IPS-NIHi7 (cell line): Measurements from ENCODE around the gene MYO1E.
"Not testable (repeated sequence)": the region's sequence is repeated elsewhere in the genome, so short reads cannot be mapped to it uniquely, and the experiment has no call there.

Experiments
- DNase-seq: peaks from one replicate; pipeline ENCODE4 v3.0.0; 2012; ENCODE audit warnings: mixed read lengths; ENCODE audit errors: extremely low spot score

The MYO1E gene

DNA sequence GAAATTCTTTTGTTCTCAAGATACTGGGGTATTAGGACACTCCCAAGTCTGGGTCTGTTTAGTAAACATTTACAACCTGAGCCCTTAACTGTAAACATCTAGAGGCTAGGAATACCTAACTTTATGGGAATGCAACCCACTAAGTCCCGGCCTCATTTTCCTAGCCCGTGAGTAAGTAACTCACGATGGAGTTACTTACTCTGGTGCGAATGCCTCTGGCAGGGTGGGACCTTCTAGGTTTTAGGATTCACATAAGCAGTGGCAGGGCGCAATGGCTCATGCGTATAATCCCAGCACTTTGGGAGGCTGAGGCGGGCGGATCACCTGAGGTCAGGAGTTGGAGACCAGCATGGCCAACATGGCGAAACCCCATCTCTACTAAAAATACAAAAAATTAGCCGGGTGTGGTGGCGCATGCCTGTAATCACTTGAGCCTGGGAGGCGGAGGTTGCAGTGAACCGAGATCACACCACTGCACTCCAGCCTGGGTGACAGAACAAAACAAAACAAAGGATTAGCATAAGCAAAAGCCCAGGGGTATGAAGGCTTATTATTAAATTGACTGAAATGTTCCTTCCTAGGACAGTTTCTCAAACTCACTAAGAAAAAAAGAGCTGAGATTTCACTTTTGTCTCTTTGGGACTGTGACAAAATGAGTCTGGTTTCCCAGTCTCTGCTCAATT lies 14.7 kb upstream of the MYO1E start:
- DNase-seq: not testable (repeated sequence)

DNA sequence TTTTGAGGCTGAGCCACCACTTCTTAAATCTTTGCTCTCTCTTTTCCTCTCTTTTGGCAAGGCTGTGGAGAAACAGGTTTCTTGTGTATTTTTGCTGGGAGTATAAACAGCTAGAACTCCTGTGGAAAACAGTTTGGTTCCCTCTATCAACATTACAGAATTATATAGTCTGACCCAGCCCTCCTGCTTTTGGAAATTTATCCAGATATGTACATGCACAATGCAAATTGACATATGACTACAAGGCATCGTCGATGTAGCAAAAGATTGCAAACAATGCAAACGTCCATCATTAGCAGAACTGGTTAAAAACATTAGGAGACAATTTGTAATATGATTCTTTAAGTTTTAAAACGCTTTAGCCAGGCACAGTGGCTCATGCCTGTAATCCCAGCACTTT lies 12.5 kb upstream of the MYO1E start:
- no peak for DNase-seq

DNA sequence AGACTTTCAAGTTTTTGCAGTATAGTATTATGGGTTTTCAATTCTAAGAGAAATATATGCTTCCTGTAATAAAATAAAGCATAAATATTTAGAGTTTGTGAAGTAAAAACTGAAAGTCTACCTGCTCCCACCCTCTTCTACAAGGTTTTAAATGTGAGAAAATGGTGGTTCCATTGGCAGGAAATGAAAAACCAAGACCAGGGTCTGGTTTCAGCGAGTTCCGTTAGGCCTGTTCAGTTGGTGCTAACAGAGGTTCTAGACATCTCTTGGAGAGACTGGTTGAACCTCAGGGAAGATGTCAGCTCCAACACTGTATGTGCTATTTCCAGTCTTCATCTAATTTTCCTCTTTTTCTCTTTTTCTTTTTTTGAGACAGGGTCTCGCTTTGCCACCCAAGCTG lies 11.8 kb upstream of the MYO1E start:
- DNase-seq: no peak

DNA sequence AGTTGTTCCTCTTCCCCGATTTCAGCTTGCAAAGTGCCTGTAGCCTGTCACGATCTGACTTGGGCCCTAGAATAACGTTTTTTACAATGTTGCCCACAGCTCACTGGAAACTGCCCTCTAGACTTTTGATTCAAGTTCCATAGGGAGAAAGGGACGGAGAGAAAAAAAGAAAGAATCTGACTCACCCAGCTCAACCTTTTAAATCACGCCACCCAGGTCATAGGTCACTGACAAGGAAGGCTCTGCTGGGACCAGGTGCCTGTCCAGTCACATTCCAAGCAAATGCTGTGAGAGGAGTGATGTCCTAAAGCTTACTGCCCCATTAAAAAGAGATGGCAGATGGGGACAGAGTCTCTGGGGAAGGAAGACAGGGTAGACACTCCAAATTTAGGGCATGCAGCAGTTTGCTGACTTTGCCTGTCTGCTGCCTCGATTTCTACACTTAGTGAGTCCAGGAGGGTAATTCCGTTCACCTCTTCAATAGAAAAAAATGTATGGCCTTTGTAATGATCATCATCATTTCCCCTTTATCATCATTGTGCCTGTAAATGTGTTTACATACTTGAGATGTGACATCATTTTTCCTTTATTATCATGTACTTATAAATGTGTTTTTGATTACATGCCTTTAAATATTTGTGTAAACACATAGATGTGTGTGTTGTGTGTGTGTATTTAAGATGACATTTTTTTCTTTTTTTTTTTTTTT lies 8.4 kb upstream of the MYO1E start:
- DNase-seq: no peak

DNA sequence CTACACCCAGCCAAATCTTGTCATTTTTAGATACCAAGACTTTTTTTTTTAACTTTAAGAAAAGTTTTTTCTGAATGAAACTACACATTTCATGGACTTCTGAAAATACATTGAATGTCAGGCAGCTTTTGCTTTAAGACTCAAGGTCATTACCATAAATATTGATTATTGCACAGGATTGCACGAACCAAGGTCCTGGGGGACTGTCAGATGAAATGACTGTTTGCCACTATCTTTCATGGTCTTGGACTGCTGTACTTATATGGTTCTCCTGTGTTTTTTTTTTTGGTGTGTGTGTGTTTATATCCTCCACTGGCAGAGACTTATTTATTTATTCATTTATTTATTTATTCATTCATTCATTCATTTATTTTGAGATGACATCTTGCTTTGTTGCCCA lies 6.9 kb upstream of the MYO1E start:
- no peak for DNase-seq

DNA sequence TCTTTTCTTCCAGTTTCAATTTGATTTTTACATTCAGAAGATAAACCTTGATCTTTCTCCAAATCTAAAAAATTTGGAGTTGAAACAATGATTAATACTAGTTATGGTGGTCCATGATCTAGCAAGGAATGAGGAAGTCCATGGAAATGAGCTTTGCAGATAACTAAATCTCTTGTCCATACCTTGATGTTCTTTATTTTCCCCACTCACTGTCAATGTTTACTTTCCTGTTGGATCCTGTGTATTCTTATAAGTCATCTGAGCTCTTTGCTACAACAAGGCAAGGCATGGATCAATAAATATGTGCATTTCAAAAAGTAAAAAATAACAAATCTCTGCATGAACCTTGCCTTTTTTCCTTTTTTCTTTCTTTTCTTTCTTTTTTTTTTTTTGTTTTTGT lies 6.2 kb upstream of the MYO1E start:
- no peak for DNase-seq

DNA sequence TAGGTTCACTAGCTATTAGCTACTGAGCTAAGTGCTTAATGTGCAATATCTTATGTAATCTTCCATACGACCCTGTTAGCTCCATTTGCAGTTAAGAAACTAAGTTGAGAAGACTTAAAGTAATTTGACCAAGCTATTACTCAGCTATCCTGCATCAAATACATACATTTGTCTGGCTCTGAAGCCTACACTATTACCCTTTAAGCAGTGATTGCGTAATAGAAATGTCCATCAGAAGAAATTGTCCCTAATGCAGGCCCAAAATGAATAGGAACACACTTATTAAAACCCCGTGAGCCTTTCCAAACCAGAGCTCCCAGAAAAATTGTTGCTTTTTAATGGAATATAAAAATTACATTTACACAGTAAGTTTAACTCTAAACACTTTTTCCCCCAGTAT lies 5.3 kb upstream of the MYO1E start:
- no peak for DNase-seq

DNA sequence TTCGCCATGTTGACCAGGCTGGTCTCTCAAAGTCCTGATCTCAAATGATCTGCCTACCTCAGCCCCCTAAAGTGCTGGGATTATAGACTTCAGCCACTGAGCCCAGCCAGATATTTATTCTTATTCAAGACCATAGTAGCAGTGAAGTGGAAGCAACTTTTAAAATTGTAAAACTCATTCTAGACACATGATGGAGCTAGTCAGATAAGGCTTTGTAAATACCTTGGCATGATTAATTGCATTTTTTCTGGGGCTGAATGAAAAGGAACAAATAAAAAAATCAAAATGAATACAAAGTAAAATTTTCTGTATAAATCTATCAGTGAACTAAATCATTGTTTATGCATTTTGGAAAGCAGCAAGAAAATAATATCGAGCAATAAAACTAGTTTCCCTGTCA lies 4.1 kb upstream of the MYO1E start:
- no peak for DNase-seq

DNA sequence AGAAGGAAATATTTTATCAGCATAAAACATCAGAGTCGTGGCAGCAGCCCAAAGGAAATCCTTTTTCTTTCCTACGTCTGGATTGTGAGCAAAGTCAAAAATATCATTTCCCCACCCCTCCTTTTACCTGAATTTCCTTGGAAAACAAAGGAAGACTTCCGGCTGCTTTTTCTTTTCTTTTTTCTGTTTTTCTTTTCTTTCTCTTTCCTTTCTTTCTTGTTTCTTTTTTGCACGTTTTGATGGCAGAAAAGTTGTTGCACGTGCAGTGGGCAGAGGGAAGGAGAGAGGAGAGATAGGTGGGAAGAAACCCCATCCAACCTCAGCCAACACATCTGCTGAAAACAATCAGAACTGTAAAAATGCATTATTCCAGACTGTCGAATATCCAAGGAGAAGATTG lies 544 bp upstream of the MYO1E start:
- no peak for DNase-seq

DNA sequence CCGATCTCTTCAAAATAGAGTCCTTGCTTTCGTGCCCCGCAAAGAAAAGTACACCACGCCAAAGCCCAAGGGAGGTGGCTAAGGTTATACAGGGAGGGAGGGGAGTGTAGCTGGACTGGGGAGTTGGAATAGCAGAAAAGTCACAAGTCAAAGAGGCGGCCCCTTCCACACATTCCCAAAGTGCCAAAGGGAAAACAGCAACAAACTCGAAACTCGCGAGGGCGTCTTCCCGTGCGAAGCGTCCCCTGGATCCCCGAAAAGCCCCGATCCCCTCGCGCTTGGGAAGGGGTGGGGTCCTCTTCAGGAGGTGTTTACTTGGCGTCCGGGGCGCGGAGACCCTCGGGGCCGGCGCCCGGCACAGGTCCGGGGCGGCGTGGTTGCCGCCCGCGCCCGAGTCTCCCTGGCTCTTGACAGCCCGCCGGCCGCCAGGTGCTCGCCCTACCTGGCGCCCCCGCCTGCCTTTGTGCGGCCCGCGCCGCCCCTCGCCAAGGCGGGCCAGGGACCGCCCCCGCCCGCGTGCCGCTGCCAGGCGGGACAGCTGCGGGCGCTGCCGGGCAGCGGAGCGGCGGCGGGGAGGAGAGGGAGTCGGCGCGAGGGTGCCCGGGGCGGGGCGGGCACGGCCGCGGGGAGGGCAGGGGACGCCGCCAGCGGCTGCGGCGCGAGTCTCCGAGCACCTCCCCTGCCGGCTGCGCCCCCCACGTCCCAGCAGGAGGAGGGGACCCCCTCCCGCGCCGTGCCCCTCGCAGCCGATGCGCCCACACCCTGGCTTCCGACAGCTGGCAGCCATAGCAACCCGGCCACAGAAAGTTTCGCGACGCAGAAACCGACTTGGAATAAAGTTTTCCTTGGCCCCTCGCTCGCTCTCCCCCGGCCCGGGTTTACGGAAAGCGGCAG lies 966 bp downstream of the MYO1E start:
- peak; percentile 76 for DNase-seq

DNA sequence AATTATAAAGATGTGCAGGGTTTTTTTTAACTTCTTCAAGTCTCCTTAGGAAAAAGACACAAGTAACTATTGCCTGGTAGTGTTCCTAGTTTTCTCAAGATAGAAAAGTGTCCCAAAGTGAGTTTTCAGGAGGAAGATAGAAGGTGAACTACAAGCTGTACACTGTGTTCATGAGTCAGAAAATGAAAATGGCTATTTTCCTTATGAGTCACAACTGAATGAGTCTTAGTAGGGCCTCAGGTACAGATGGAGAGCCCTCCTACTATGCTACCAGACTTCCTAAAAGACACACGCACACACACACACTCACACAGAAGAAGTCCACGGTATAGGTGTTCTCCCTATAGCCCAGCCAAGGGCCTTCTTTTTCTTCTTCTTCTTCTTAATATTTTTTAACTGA lies 3.1 kb downstream of the MYO1E start:
- DNase-seq: no peak

DNA sequence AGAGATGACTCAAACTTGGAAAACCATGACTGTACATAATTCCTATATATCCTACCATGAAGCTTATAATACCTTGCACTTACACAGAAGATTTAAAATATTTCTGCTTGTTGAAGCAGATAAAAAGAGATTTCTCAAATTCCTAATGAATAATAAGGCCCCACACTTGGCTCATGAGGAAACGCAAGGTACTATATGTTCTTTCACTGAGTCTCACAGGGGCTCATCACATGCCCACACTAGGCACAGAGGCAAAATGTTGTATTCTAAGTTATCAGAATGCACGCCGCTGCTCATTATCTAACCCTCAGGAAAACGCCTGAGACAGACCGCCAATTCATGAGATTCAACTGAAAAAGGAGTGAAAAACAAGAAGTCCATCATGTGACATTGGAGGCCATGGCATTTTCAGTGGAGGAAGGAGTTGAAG lies 5.6 kb downstream of the MYO1E start:
- no peak for DNase-seq

DNA sequence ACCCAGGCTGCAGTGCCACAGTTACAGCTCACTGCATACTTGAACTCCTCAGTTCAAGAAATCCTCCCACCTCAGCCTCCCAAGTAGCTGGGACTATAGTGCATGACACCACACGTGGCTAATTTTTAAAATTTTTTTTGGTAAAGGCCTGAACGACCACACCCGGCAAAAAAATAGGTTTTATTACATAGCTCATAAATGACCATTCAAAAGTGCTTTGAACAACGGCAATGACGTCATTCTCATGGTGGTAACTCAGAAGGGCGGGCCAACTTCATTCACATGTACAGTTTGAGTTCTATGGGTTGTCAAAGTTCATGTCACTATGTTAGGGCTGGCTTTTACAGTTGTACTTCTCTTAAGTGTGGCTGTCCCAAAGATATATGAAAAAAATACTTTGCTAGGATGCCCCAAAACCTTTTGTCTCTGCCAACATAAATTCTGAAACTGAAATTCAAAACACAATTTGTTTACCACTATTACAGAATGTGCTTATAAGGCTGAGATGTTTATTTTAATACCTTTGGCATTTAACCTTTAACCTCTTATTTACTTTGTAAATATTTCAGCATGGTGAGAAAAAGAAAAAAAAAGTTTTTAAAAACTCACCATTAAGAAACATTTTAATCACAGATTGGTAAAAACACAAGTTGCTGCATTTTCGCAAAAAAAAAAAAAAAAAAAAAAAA lies 6.2 kb downstream of the MYO1E start:
- DNase-seq: no peak

DNA sequence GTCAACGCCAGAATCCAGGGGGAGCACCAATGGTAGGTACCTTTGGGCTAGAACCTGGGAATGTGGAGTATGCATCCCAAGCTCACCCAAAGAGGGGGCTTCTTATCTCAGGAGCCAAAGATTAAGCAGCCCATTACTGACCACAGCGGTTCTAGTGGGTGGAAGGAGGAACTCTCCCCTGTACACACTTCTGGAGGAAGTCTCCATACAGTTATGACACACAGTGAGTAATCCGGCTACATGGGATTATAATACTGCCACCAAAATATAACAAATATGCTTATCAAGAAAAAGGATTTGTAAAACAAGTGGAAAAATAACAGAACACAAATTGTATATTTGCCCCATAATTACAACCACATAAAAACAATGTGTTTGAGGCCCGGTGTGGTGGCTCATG lies 8.4 kb downstream of the MYO1E start:
- no peak for DNase-seq

DNA sequence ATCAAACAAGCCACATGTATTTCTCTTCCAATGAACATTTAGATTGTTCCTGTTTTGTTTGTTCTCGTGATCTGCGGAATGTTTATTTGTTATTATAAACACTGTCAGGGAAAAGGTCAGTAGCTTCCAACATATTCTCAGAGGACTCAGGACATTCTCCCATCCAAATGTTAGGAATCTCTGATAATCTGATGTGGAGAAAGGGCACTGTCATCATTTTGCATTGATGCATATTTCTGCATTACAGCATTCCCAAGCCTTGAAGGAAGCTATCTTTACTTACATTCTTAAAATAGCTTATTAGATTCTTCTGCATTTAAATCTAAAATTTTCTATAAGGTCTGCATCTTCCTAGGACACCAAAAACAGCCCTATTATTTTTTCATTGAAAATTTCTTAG lies 10.3 kb downstream of the MYO1E start:
- DNase-seq: no peak

DNA sequence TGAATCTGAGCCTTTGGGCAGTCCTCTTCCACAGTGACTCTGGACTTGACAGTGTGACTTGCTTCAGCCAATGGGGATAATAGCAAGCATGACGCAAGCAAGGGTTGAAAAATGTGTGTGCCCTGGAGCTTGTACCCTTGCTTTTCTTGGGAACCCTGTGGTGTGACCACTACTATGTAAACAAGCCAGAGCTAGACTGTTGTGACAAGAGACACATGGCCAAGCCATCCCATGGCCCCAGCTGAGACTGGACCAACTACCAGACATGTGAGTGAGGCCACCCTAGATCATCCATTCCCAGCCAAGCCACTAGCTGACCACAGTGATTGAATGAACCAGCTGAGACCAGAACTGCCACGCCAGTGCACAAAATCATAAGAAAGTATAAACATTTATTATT lies 11.8 kb downstream of the MYO1E start:
- DNase-seq: no peak

DNA sequence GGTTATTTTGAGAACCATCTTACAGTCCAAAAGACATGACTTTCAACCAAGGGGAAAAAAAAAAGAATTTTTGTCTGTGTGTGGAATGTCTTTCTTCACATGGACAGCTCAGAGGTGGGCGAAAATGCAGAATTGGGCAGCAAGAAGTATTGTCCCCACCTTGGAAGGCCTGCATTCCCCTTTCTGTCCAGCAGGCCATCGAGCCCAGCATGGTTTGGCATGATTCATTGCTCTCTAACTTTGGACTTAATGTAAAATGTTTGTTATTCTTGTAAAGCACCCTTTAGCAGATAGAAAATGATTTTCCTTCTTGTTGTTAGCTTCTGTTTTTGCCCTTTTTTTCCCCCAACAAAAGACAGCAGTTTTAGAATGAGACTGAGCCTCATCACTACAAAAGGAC lies 12.4 kb downstream of the MYO1E start:
- no peak for DNase-seq

DNA sequence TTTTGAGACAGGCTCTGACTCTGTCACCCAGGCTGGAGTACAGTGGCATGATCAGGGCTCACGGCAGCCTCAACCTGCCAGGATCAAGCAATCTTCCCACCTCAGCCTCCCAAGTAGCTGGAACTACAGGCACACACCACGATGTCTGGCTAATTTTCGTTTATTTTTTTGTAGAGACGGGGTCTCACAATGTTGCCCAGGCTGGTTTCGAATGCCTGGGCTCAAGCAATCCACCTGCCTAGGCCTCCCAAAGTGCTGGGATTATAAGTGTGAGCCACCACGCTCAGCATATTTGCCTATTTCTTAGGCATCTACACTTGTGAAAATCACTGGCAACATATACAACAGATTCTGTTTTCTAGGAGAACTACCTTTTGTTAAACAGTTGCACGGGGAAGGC lies 16.9 kb downstream of the MYO1E start:
- DNase-seq: no peak

DNA sequence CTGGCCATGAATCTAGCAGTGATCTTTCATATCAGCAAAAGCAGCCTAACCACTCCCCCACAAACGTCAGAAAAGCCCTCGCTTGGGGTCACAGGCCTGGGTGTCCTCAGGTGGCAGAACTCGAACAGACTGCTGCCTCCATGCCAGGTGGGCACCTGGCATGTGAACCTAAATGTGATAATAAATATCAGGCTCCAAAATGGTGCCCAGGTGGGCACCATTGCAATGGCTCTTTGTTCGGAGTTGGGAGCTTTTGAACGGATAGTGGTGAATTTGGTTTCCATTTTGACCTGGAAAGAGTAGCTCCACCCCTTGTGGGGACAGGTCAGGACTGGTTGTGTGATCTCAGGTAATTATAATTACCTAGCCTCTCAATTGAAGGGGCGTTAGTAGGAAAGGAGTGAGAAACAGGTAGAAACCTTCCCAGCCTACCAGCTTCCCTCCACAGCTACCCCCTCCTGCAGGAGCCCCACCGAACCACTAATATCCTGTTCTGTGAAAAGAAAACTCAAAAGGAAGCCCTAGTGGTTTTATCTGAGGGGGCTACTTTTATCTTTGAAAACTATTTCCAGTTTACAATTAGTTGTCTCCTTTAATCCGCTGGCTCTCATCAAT lies 18.1 kb downstream of the MYO1E start:
- DNase-seq: peak; percentile 72

DNA sequence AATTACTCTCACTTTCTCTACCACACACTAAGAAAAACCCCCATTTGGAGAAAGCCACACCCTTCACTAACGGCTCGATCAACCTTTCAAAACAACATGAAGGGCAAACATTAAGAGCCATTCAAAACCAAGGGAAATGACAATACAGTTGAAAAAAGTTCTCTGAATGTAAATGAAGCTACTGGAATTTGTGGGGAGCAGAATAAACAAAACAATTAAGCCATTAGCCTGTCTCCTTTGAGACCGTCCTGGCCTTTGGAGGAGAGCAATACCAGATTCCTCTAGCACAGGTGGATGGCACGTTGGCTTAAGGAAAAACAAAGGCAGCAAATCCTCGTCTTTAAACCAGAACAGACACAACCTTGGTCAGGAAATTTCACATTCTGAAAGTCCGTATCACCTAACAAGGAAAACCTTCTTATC lies 18.7 kb downstream of the MYO1E start:
- peak; percentile 64 for DNase-seq

DNA sequence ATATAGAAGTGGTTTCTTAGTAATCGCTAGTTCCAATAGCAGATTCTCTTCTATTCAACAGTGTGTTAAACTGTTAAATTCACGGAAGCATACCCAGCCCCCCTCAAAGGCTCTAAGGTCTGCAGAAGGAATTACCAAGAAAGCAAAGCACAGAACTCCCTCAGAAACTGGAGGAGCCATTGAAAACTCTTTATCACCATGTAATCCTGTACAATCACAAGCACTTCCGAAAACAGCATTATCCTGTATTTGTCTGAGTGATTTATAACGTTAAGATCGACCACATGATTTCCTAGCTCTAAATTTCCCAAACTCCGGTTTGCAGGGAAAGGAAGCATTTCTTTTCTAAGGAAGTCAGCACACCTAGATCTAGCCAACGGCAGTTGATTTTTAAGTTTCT lies 20.0 kb downstream of the MYO1E start:
- DNase-seq: no peak

DNA sequence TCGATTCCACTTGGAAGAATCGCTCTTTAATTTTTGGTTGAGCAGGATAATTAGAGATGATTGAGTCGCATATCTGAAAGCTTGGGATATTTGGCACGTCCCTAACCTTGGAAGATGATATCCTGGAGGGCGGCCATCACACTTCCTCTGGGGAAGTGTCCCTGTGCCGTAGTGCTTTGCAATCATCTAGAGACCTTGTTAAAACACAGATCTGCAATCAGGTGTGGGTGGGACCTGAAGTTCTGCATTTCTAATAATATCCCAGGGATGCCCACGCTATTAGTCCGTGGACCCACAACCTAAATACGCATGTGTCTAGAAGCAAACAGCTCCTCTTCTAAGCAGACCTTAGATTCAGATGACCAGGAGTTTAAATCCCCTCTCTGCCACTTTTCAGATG lies 20.5 kb downstream of the MYO1E start:
- no peak for DNase-seq
